GM18870 (cell line): ENCODE results near the gene UQCRH.
A peak's percentile ranks its signal among the peaks of the same experiment; 100 is the strongest.

Source experiments
- ATAC-seq: cut with Tn5 transposase; IDR thresholded peaks from one replicate; pipeline ENCODE4 v1.9.1; 2021; ENCODE audit warnings: moderate library complexity; ENCODE audit not compliant: unreplicated experiment

UQCRH gene

DNA sequence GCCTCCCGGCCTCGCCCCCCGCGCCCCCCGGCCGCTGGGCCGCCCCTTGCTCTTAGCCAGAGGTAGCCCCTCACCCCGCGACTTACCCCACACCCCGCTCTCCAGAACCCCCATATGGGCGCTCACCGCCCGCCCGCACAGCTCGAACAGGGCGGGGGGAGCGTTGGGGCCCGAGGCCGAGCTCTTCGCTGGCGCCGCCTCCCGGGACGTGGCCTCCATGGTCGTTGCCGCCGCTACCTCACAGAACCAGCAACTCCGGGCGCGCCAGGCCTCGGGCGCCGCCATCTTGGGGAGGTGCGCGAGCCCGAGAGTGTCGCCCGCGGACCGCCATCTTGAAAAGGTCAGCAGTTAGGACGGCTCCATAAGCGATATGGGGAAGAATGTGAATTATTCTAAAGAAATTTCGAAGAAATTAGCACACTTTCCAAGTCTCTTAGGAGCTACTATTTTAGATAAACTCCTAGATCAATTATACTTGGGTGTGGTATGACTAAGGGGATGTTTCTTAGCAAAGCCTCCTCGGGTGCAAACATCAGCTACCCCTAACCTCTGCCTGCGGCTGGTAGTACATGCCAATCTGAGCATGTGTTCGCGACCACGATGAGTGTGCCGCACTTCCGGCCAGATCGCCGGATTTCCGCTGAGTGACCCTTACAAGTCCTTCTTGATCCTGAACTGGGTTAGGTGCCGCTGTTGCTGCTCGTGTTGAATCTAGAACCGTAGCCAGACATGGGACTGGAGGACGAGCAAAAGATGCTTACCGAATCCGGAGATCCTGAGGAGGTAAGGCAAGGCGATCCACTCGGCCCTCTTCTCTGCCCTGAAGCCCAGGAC is at the start of gene UQCRH, which contains the start of gene LRRC41:
Gene UQCRH (plus strand): TSS at position 661 of the 834 bp plus-strand sequence. CDS start 69 bp downstream, at position 730.
Gene LRRC41 (minus strand): TSS at position 579 of the 834 bp plus-strand sequence. CDS start 294 bp downstream, at position 285.
- ATAC-seq: peak; percentile 78

- no peak for ATAC-seq
Measured at GRCh38 chr1:46254668-46255067, 48.8 kb upstream of the UQCRH start.

DNA sequence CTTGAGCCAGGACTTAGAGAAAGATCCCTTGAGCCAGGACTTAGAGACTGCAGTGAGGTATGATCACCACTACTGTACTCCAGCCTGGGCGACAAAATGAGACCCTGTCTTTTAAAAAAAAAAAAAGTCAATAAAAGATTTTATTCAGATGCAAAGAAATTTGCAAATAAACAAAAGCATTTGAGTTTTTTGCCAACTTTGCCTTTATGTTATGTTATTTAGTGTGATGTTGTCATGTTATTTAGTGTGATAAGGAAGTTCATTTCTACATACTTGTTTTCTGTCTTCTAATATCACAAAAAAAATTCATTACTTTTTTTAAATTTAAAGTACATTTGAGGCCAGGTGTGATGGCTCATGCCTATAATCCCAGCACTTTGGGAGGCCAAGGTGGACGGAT is 47.0 kb upstream of the UQCRH start:
- no peak for ATAC-seq

GRCh38 chr1:46262508-46262907 is 41.0 kb upstream of the UQCRH start:
- ATAC-seq: no peak

DNA sequence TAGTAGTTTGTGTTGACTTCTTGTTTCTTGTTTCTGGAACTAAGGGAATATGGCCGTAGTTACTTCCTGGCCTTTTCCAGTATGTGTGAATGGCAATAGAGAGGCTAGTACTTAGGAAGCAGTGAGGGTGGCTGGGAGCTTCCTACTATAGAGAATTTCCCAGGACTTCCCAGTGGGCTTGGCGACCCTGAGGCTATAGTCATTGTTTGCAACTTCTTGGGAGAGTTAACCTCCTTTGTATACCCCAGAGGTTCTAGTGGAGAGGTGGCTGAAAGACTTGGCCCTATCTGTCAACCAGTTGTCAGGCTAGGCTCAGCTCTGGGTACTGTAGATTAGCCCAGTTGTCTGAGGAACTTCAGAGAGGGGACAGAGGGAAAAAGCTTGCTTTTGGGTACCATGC is 40.4 kb upstream of the UQCRH start:
- no peak for ATAC-seq

DNA sequence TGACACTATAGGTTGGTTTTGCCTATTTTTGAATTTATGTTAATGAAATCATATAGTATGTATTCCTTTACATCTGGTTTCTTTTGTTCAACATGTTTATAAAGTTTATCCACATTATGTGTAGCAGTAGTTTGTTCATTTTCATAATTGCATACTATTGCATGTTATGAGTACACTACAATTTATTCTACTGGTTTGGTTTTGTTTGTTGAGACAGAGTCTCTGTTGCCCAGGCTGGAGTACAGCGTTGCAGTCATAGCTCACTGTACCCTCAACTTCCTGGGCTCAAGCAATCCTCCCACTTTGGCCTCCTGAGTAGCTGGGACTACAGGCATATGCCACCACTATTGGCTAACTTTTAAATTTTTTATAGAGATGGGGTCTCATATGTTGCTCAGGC is 34.9 kb upstream of the UQCRH start:
- no peak for ATAC-seq

- ATAC-seq: no peak
Measured at GRCh38 chr1:46274225-46275029, 29.1 kb upstream of the UQCRH start.

GRCh38 chr1:46275030-46275337 is 28.5 kb upstream of the UQCRH start:
- ATAC-seq: no peak

DNA sequence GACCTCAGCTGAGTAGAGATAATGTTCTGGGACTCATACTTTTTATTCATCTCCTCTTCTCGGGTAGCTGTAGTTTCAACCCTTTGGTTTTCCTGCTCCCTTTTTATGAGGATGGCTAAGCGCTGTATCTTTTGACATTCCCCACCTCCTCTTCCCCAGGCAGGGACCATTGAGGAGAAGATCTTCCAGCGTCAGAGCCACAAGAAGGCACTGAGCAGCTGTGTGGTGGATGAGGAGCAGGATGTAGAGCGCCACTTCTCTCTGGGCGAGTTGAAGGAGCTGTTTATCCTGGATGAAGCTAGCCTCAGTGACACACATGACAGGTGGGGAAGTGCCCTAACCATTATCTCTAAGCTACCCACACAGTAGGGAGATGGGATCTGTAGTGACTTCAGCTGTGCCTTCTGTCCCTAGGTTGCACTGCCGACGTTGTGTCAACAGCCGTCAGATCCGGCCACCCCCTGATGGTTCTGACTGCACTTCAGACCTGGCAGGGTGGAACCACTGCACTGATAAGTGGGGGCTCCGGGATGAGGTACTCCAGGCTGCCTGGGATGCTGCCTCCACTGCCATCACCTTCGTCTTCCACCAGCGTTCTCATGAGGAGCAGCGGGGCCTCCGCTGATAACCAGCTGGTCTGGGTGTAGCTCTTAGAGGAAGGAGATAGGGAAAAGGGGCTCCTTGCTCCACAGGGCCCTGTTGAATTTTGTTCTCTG is 25.7 kb upstream of the UQCRH start:
- no peak for ATAC-seq

GRCh38 chr1:46278807-46279206 is 24.7 kb upstream of the UQCRH start:
- no peak for ATAC-seq

- no peak for ATAC-seq
Measured at GRCh38 chr1:46280092-46280491, 23.4 kb upstream of the UQCRH start.

GRCh38 chr1:46281021-46281420 is 22.5 kb upstream of the UQCRH start:
- no peak for ATAC-seq

DNA sequence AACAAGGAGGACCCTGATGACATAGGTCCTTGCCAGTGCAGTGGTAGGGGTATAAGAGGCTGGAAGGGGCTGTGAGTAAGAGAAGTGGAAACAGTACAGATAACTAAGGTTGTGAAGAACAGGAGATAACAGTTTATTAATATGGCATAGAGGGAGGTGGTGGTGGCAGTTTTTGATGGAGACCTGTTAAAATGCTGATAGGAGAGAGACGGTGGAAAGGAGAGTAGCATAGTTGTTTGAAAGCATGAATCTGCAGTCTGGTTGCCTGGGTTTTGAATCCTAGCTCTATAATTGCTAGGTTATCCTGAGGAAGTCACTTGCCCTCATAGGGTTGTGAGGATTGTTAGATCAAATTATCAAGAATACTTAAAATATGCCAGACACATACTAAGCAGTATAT is 19.4 kb upstream of the UQCRH start:
- ATAC-seq: no peak

DNA sequence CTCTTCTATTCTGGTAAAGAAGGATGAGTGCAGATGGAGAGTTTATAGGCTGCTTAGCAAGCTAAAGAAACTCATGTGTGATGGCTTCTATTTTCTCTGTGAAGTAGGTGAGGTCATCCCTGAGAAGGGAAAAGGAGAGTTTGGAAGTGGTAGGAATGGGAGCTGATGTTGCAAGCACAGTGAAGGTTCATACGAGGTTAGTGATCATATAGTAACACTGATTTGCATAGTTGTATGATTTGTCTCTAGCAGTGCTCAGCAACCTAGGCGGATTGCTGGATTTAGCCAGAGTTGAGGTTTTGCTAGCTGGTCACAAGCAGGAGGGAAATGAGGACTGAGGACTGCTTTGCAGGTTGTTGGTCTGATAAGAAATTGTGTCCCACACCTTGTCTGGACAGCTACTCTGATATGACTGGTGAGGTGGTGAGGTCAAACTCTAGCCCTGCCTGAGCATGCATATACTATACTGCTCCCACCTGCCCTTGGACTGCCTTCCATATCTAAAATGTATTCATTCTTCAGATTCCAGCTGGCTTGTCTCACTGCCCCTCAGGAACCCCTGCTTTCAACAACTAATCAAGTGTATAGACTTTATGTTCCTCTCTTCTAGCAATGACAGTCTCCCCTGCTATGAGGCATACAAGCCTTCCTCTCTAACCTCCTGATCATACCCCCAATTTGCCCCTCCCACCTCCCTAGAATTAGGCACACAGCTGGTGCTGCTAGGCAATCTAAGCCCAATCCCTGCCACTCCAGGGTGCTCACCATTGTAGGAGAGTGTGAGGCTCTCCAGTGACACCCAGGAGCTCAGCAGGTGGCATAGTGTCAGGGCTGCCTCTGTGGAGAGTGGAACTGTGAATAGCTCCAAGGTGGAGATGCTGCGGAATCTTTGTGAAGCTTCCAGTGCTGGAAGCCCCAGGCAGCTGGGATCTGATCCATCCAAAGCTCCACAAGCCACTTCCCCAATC is 18.6 kb upstream of the UQCRH start:
- no peak for ATAC-seq

GRCh38 chr1:46285730-46286477 is 17.6 kb upstream of the UQCRH start:
- ATAC-seq: no peak

DNA sequence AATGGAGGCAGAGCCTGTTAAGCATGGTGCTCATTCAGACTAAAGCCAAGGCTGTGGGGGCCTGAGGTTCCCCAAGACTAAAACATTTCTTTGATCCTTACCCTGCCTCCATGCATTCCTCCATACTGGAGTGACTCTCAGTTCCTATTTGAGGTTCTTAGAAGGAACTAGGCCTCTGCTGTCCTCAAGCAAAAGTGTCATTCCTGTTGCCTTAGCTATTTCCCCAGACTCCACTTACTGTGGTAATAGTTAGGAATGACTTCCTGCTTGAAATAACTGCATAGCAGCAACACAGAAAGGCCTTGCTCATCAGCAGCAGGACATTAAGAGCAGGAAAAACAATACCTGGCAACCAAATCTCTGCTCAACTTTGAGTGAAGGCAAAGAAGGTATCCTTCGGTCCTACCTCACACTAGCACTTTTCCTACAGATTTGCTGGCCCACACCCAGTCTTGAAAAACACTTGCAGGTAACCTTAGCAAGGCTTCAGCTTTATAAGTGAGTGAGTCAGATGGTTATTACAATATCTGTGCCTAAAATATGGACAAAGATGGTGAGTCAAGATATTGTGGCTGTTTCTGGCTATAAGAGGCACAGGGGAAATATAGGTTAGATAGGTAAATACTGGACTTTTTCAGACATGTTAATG is 14.9 kb upstream of the UQCRH start:
- no peak for ATAC-seq

- ATAC-seq: no peak
Measured at GRCh38 chr1:46289134-46289494, 14.4 kb upstream of the UQCRH start.

DNA sequence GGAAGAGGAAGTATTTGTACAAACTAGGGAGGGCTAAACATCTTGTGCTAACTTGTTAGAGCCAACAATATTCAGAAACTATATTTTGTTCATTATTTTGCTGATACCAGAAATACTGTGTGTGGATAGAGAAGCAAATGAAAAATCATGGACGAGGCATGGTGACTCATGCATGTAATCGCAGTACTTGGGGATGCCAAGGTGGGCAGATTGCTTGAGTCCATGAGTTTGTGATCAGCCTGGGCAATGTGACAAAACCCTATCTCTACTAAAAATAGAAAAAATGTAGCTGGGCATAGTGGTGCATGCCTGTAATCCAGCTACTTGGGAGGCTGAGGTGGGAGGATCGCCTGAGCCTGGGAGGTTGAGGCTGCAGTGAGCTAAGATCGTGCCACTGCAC is 13.5 kb upstream of the UQCRH start:
- ATAC-seq: no peak

GRCh38 chr1:46295306-46295705 is 8.2 kb upstream of the UQCRH start:
- ATAC-seq: no peak
